H9 (cell line): Measurements from ENCODE around the gene ANKRD22. TPM values are rescaled to one million over a fixed set of nuclear protein-coding genes. Genes with fewer than 3 reads are reported as not detected.

Experiments
- DNase-seq: peaks from one replicate; pipeline ENCODE4 v3.0.0-alpha.2; 2017
- H2AFZ ChIP-seq: one replicate; pipeline ENCODE4 v1.6.1; 2013; ENCODE audit warnings: mild to moderate bottlenecking, low read length, control low read depth, moderate library complexity
- H2AK5ac ChIP-seq: 2 replicates; pipeline ENCODE4 v1.6.1; 2013; ENCODE audit warnings: low read length, control low read depth, mixed read lengths; ENCODE audit not compliant: insufficient read length
- H2BK120ac ChIP-seq: one replicate; pipeline ENCODE4 v1.6.1; 2013; ENCODE audit warnings: low read depth, mild to moderate bottlenecking, low read length, control low read depth, inconsistent platforms; ENCODE audit not compliant: poor library complexity, severe bottlenecking
- H2BK12ac ChIP-seq: 2 replicates; pipeline ENCODE4 v1.6.1; 2013; ENCODE audit warnings: low read length, control low read depth, mixed read lengths, low read depth; ENCODE audit not compliant: insufficient read length
- H2BK15ac ChIP-seq: 2 replicates; pipeline ENCODE4 v1.6.1; 2013; ENCODE audit warnings: low read depth, low read length, control low read depth
- H2BK20ac ChIP-seq: one replicate; pipeline ENCODE4 v1.6.1; 2013; ENCODE audit warnings: low read depth, mild to moderate bottlenecking, low read length, control low read depth, inconsistent platforms; ENCODE audit not compliant: poor library complexity, severe bottlenecking
- H2BK5ac ChIP-seq: 2 replicates; pipeline ENCODE4 v1.6.1; 2013; ENCODE audit warnings: low read length, control low read depth, mixed read lengths; ENCODE audit not compliant: insufficient read length
- H3K14ac ChIP-seq: 2 replicates; pipeline ENCODE4 v1.6.1; 2013; ENCODE audit warnings: low read length, control low read depth; ENCODE audit not compliant: insufficient read depth
- H3K18ac ChIP-seq: 2 replicates; pipeline ENCODE4 v1.6.1; 2013; ENCODE audit warnings: low read depth, mild to moderate bottlenecking, mixed read lengths, low read length, control low read depth; ENCODE audit not compliant: insufficient read length
- H3K23ac ChIP-seq: 2 replicates; pipeline ENCODE4 v1.6.1; 2013; ENCODE audit warnings: low read length, control low read depth, mixed read lengths, low read depth; ENCODE audit not compliant: insufficient read length
- H3K23me2 ChIP-seq: 2 replicates; pipeline ENCODE4 v1.6.1; 2013; ENCODE audit warnings: low read depth, mild to moderate bottlenecking, mixed read lengths, low read length, control low read depth; ENCODE audit not compliant: insufficient read length, poor library complexity, severe bottlenecking
- H3K27ac ChIP-seq: 2 replicates; pipeline ENCODE4 v1.5.1; 2013; ENCODE audit warnings: low read length, control low read depth, mixed read lengths, low read depth; ENCODE audit not compliant: insufficient read length
- H3K27me3 ChIP-seq: 2 replicates; pipeline ENCODE4 v1.6.1; 2013; ENCODE audit warnings: low read length, control low read depth, inconsistent platforms; ENCODE audit not compliant: insufficient read depth
- H3K4ac ChIP-seq: 2 replicates; pipeline ENCODE4 v1.6.1; 2013; ENCODE audit warnings: low read depth, mild to moderate bottlenecking, control low read depth, inconsistent platforms, low read length, moderate library complexity
- H3K4me1 ChIP-seq: 2 replicates; pipeline ENCODE4 v1.6.1; 2013; ENCODE audit warnings: low read length, control low read depth, inconsistent platforms; ENCODE audit not compliant: insufficient read depth
- H3K4me2 ChIP-seq: 2 replicates; pipeline ENCODE4 v1.6.1; 2013; ENCODE audit warnings: low read length, control low read depth, mixed read lengths; ENCODE audit not compliant: insufficient read length, insufficient read depth
- H3K56ac ChIP-seq: 2 replicates; pipeline ENCODE4 v1.6.1; 2013; ENCODE audit warnings: low read depth, mild to moderate bottlenecking, mixed read lengths, low read length, control low read depth; ENCODE audit not compliant: insufficient read length
- H3K79me1 ChIP-seq: 2 replicates; pipeline ENCODE4 v1.6.1; 2013; ENCODE audit warnings: low read depth, mild to moderate bottlenecking, moderate library complexity, low read length, control low read depth, inconsistent platforms; ENCODE audit not compliant: insufficient read depth, poor library complexity, severe bottlenecking
- H3K79me2 ChIP-seq: 2 replicates; pipeline ENCODE4 v1.6.1; 2013; ENCODE audit warnings: low read length, control low read depth, inconsistent platforms; ENCODE audit not compliant: insufficient read depth
- H3K9ac ChIP-seq: 2 replicates; pipeline ENCODE4 v1.6.1; 2013; ENCODE audit warnings: low read length, control low read depth, mixed read lengths; ENCODE audit not compliant: insufficient read length; ENCODE audit errors: extremely low read depth
- H3K9me3 ChIP-seq: one replicate; pipeline ENCODE4 v1.6.1; 2013; ENCODE audit warnings: low read depth, low read length, inconsistent platforms; ENCODE audit not compliant: control insufficient read depth
- H3T11ph ChIP-seq: one replicate; pipeline ENCODE4 v1.6.1; 2013; ENCODE audit warnings: mild to moderate bottlenecking, low read length, control low read depth, inconsistent platforms
- H4K20me1 ChIP-seq: one replicate; pipeline ENCODE4 v1.6.1; 2013; ENCODE audit not compliant: control insufficient read depth, insufficient read length, insufficient read depth
- H4K5ac ChIP-seq: 2 replicates; pipeline ENCODE4 v1.6.1; 2013; ENCODE audit warnings: low read depth, mild to moderate bottlenecking, mixed read lengths, low read length, control low read depth; ENCODE audit not compliant: insufficient read length
- H4K8ac ChIP-seq: replicated peaks from 2 replicates; pipeline ENCODE4 v1.6.1; 2013; ENCODE audit warnings: low read length, control low read depth, mixed read lengths, low read depth; ENCODE audit not compliant: insufficient read length
- H4K91ac ChIP-seq: 2 replicates; pipeline ENCODE4 v1.6.1; 2013; ENCODE audit warnings: low read depth, mild to moderate bottlenecking, moderate library complexity, mixed read lengths, low read length, control low read depth; ENCODE audit not compliant: insufficient read length
- H3K27ac Mint-ChIP-seq, 3 experiments: 2 replicates in 2 of 3; 3 replicates in 1 of 3; pipeline ENCODE4 v1.8.0; 2020 to 2021; ENCODE audit warnings: mixed read lengths in 3 of 3, mild to moderate bottlenecking in 1 of 3, moderate library complexity in 1 of 3
- H3K27me3 Mint-ChIP-seq: 2 replicates; pipeline ENCODE4 v1.8.0; 2021; ENCODE audit warnings: low read depth, mild to moderate bottlenecking, moderate library complexity, mixed read lengths
- H3K36me3 Mint-ChIP-seq, 3 experiments: 2 replicates in 2 of 3; 3 replicates in 1 of 3; pipeline ENCODE4 v1.8.0; 2020 to 2021; ENCODE audit warnings: low read depth in 3 of 3, mixed read lengths in 3 of 3; ENCODE audit not compliant: insufficient read depth in 1 of 3
- H3K4me1 Mint-ChIP-seq, 2 experiments: 2 replicates each; pipeline ENCODE4 v1.8.0; 2020; ENCODE audit warnings: mixed read lengths in 2 of 2
- H3K4me3 Mint-ChIP-seq, 2 experiments: 2 replicates in 1 of 2; 3 replicates in 1 of 2; pipeline ENCODE4 v1.8.0; 2020 to 2021; ENCODE audit warnings: mild to moderate bottlenecking in 2 of 2, mixed read lengths in 2 of 2, moderate library complexity in 1 of 2
- H3K9me3 Mint-ChIP-seq, 2 experiments: 2 replicates in 1 of 2; 3 replicates in 1 of 2; pipeline ENCODE4 v1.8.0; 2020; ENCODE audit warnings: mild to moderate bottlenecking in 2 of 2, mixed read lengths in 2 of 2, moderate library complexity in 1 of 2
- WGBS: extraction: QIAGEN DNeasy Blood & Tissue Kit; methylation state at CpG from one replicate; pipeline ENCODE4 v1.1.7; 2013; ENCODE audit warnings: missing lambda C conversion rate, low lambda C conversion rate, mixed read lengths; ENCODE audit not compliant: insufficient read length; ENCODE audit errors: extremely low coverage; 5-methylcytosine and 5-hydroxymethylcytosine counted together
- total RNA-seq: library from RNA; stranded (reverse); gene quantifications from 2 replicates; pipeline ENCODE4 v1.2.1, GENCODE V29; 2021
- TF ChIP-seq, protein P1 (sequence below): fragments of 200-600 bp; sonication (generic); conservative IDR thresholded peaks from 3 replicates; pipeline ENCODE4 v1.8.0; 2021; ENCODE audit warnings: antibody characterized with exemption, mild to moderate bottlenecking

ANKRD22 gene
- total RNA-seq, 1 experiment from 2014 or later = not detected

- Mint-ChIP-seq H3K27ac (no peak overlapping the region), H3K4me3 (peak overlapping the region; percentile 90 to 93; a peak in 4 of 5 replicates)
Measured at GRCh38 chr10:88881922-88882645, 30.4 kb upstream of the ANKRD22 start.

More at GRCh38 chr10:88881922-88882645, 30.4 kb upstream of the ANKRD22 start:
- no peak for DNase-seq
- Histone ChIP-seq H3K4ac (no peak overlapping the region), H3K18ac (no peak overlapping the region), H2BK12ac (no peak overlapping the region), H3K14ac (no peak overlapping the region), H3K56ac (no peak overlapping the region), H3K9ac (no peak overlapping the region), H2AFZ (no peak overlapping the region), H4K5ac (no peak overlapping the region), H3K23ac (no peak overlapping the region), H3K27ac (no peak overlapping the region), H3K79me2 (no peaks in the 10 kb centered on the region), H3K27me3 (no peaks in the 10 kb centered on the region; the same call in 1 of the 2 replicates), H4K8ac (no peak overlapping the region), H3K23me2 (peaks cover 11% of the 10 kb centered on the region), H3K9me3 (no peaks in the 10 kb centered on the region), H2BK5ac (no peak overlapping the region), H3K79me1 (no peaks in the 10 kb centered on the region), H2AK5ac (no peak overlapping the region), H2BK120ac (no peak overlapping the region), H4K20me1 (no peaks in the 10 kb centered on the region), H4K91ac (no peak overlapping the region), H3K4me2 (no peak overlapping the region), H3T11ph (no peak overlapping the region), H2BK20ac (no peak overlapping the region), H3K4me1 (no peaks in the 10 kb centered on the region; the same call in 1 of the 2 replicates), H2BK15ac (no peak overlapping the region)
- no CpG with 5 or more reads among the region's 5 CpGs for WGBS
- Mint-ChIP-seq H3K27me3 (peaks cover 17% of the 10 kb centered on the region), H3K36me3 (no peaks in the 10 kb centered on the region), H3K4me1 (peaks cover 20 to 34% of the 10 kb centered on the region in 2 experiments), H3K9me3 (no peaks in the 10 kb centered on the region)
- TF ChIP-seq, protein P1, sequence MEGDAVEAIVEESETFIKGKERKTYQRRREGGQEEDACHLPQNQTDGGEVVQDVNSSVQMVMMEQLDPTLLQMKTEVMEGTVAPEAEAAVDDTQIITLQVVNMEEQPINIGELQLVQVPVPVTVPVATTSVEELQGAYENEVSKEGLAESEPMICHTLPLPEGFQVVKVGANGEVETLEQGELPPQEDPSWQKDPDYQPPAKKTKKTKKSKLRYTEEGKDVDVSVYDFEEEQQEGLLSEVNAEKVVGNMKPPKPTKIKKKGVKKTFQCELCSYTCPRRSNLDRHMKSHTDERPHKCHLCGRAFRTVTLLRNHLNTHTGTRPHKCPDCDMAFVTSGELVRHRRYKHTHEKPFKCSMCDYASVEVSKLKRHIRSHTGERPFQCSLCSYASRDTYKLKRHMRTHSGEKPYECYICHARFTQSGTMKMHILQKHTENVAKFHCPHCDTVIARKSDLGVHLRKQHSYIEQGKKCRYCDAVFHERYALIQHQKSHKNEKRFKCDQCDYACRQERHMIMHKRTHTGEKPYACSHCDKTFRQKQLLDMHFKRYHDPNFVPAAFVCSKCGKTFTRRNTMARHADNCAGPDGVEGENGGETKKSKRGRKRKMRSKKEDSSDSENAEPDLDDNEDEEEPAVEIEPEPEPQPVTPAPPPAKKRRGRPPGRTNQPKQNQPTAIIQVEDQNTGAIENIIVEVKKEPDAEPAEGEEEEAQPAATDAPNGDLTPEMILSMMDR = no peak
